Measurements from ENCODE around the gene CMKLR1. TPM values are rescaled to one million over a fixed set of nuclear protein-coding genes. Genes with fewer than 3 reads are reported as not detected.

Gene CMKLR1
- polyA plus RNA-seq, 1 of the 3 experiments (the other 2 are of a cell fraction), result 0.15 TPM

DNA sequence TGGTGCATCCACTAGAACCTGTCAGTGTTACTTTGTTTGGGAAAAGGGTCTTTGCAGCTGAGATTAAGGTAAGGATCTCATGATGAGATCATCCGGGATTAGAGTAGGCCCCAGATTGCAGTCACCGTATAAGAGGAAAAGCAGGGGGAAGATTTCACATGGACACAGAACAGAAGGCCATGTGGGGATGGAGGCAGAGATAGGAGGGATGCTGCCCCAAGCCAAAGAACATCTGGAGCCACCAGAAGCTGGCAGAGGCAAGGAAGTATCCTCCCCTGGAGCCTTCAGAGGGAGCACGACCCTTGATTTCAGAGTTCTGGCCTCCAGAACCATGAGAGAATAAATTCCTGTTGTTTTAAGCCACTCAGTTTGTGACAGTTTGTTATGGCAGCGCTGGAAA, 39.6 kb downstream of the CMKLR1 start:
- Histone ChIP-seq H3K27me3 (ENCODE audit: insufficient read depth) (no peaks in the 10 kb centered on the region), H3K4me3 (ENCODE audit: low read depth in 2 of 2, low read length in 1 of 2) (no peak overlapping the region), H3K27ac (ENCODE audit: low read depth in 2 of 2, low read length in 1 of 2) (peak overlapping the region in 1 of 2 experiments; percentile 95; a peak in 2 of 4 replicates), H3K4me1 (ENCODE audit: control insufficient read depth in 1 of 2, insufficient read depth in 2 of 2, low read depth in 1 of 2, low read length in 1 of 2) (peaks cover 0 to 59% of the 10 kb centered on the region in 2 experiments; a peak in 2 of 4 replicates), H3K9me3 (no peaks in the 10 kb centered on the region), H3K79me2 (ENCODE audit: insufficient read depth) (no peaks in the 10 kb centered on the region), H3K9me2 (no peaks in the 10 kb centered on the region), H3F3A (replicated peaks; ENCODE audit: insufficient read depth) (no peaks in the 10 kb centered on the region), H3K9ac (no peak overlapping the region), H4K20me1 (ENCODE audit: insufficient read depth) (no peaks in the 10 kb centered on the region), H3K4me2 (no peak overlapping the region), H3K36me3 (replicated peaks in 1 of 2; ENCODE audit: control insufficient read depth in 1 of 2, insufficient read depth in 2 of 2, low read length in 1 of 2) (no peaks in the 10 kb centered on the region), H2AFZ (ENCODE audit: low read depth) (no peak overlapping the region)
- ChIA-PET POLR2A (interaction anchor here (1.3 kb wide), 1 partner anchor 26 kb away, joined by 3 read pairs; no protein-coding TSS in a partner anchor), CTCF (interaction anchor here (1.1 to 4.4 kb wide), 5 partner anchors 13 to 212 kb away, joined by 3 to 20 read pairs (median 4); no protein-coding TSS in a partner anchor)
- TF ChIP-seq MEF2A (IDR thresholded peaks at IDR 0.05; ENCODE audit: borderline replicate concordance, low read depth) (no peak), EP300 (IDR thresholded peaks at IDR 0.05; ENCODE audit: borderline replicate concordance in 1 of 2, low read depth in 1 of 2, low read length in 1 of 2) (peak in 1 of 2 experiments; percentile 95; a peak in 2 of 4 replicates), GATA2 (CRISPR knock-in tag; IDR thresholded peaks at IDR 0.05) (peak; percentile 90), ELF1 (IDR thresholded peaks at IDR 0.05) (no peak), TCF12 (IDR thresholded peaks at IDR 0.05) (peak; percentile 33; the same call in 1 of the 2 replicates), FOXJ3 (CRISPR knock-in tag; IDR thresholded peaks at IDR 0.05) (peak; percentile 73), GABPA (IDR thresholded peaks at IDR 0.05; ENCODE audit: low read depth) (no peak), RAD21 (IDR thresholded peaks at IDR 0.05; ENCODE audit: low read length) (peak; percentile 46), FOXM1 (IDR thresholded peaks at IDR 0.05; ENCODE audit: low read depth) (no peak), RCOR1 (IDR thresholded peaks at IDR 0.05; ENCODE audit: low read length) (peak; percentile 76; the same call in 1 of the 2 replicates), SMC3 (IDR thresholded peaks at IDR 0.05; ENCODE audit: low read depth, low read length) (peak; percentile 20; the same call in 1 of the 2 replicates), RXRA (IDR thresholded peaks at IDR 0.05; ENCODE audit: borderline replicate concordance, low read depth) (no peak), MXI1 (IDR thresholded peaks at IDR 0.05; ENCODE audit: low read depth, low read length) (peak; percentile 30; the same call in 1 of the 2 replicates), JUND (IDR thresholded peaks at IDR 0.05) (no peak)
- TF ChIP-seq, protein P1, sequence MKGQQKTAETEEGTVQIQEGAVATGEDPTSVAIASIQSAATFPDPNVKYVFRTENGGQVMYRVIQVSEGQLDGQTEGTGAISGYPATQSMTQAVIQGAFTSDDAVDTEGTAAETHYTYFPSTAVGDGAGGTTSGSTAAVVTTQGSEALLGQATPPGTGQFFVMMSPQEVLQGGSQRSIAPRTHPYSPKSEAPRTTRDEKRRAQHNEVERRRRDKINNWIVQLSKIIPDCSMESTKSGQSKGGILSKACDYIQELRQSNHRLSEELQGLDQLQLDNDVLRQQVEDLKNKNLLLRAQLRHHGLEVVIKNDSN (IDR thresholded peaks at IDR 0.05; ENCODE audit: borderline replicate concordance, low read depth), result no peak
- peak; percentile 66 for DNase-seq
- 56% methylated on average over 3 of the region's 4 CpGs for WGBS (ENCODE audit: low lambda C conversion rate)

DNA sequence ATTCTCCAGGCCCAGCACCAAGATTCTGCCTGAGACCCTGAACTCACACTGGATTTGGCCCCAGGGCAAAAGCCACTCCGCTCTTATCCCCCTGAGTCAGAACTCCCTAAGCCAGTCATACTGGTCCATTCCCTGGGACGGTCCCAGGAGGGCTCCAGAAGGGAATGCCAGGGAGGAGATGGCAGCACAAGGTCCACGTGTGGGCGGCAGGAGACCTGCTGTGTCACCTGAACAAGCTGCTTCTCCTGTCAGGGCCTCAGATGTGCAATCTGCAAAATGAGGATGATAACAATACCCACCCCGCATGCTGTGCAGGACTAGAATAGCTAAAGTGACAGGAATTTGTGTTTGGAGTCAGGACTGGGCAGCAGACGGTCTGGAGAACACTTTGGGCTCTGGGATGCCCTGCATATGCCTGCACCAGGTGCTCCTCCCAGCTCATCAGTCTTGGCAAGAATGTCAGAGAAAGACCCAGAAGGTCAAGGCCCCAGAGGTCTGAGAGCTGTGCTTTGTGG, 40.3 kb downstream of the CMKLR1 start:
- Histone ChIP-seq H3K9me2 (no peaks in the 10 kb centered on the region), H3K4me2 (no peak overlapping the region), H3K4me3 (ENCODE audit: low read depth in 2 of 2, low read length in 1 of 2) (no peak overlapping the region), H4K20me1 (ENCODE audit: insufficient read depth) (no peaks in the 10 kb centered on the region), H3K4me1 (ENCODE audit: control insufficient read depth in 1 of 2, insufficient read depth in 2 of 2, low read depth in 1 of 2, low read length in 1 of 2) (peaks cover 0 to 52% of the 10 kb centered on the region in 2 experiments; a peak in 2 of 4 replicates), H3K36me3 (replicated peaks in 1 of 2; ENCODE audit: control insufficient read depth in 1 of 2, insufficient read depth in 2 of 2, low read length in 1 of 2) (no peaks in the 10 kb centered on the region), H3F3A (replicated peaks; ENCODE audit: insufficient read depth) (no peaks in the 10 kb centered on the region), H3K79me2 (ENCODE audit: insufficient read depth) (no peaks in the 10 kb centered on the region), H3K9ac (no peak overlapping the region), H3K27ac (ENCODE audit: low read depth in 2 of 2, low read length in 1 of 2) (peak overlapping the region in 1 of 2 experiments; percentile 95; a peak in 2 of 4 replicates), H3K27me3 (ENCODE audit: insufficient read depth) (no peaks in the 10 kb centered on the region), H2AFZ (ENCODE audit: low read depth) (no peak overlapping the region), H3K9me3 (no peaks in the 10 kb centered on the region)
- CTCF ChIA-PET, result interaction anchor here (0.8 to 4.4 kb wide), 6 partner anchors 14 to 158 kb away, joined by 3 to 20 read pairs (median 4); no protein-coding TSS in a partner anchor
- POLR2A ChIA-PET, result interaction anchor here (1.3 kb wide), 1 partner anchor 26 kb away, joined by 3 read pairs; no protein-coding TSS in a partner anchor
- WGBS (ENCODE audit: low lambda C conversion rate), result 21% methylated on average over 6 of the region's 6 CpGs
- DNase-seq, result no peak
- TF ChIP-seq RFX5 (IDR thresholded peaks at IDR 0.05; ENCODE audit: low read length) (no peak), EP300 (IDR thresholded peaks at IDR 0.05; ENCODE audit: borderline replicate concordance in 1 of 2, low read depth in 1 of 2, low read length in 1 of 2) (no peak), NRF1 (IDR thresholded peaks at IDR 0.05; ENCODE audit: low read depth, low read length) (no peak), RCOR1 (IDR thresholded peaks at IDR 0.05; ENCODE audit: low read length) (no peak), MXI1 (IDR thresholded peaks at IDR 0.05; ENCODE audit: low read depth, low read length) (no peak), TEAD4 (IDR thresholded peaks at IDR 0.05; ENCODE audit: borderline replicate concordance, insufficient read depth) (no peak), TAF1 (IDR thresholded peaks at IDR 0.05; ENCODE audit: borderline replicate concordance, low read depth, low read length) (no peak)

Data from SK-N-SH (cell line).